Activated T-helper 17 cell treated with anti-CD3 and anti-CD28 coated beads, Interleukin-2, amount 50 U/mL, for 72 hours (primary cell): Measurements from ENCODE around the gene INPP5K. TPM values are rescaled to one million over a fixed set of nuclear protein-coding genes. Genes with fewer than 3 reads are reported as not detected.

Source experiments
- ATAC-seq: fragments of 150-1000 bp; cut with Tn5 transposase; replicated peaks from 2 replicates; pipeline ENCODE4 v1.10.0; 2021; ENCODE audit warnings: mild to moderate bottlenecking, moderate library complexity
- H3K27ac Mint-ChIP-seq: one replicate; pipeline ENCODE4 v1.8.0; 2022; ENCODE audit warnings: mixed read lengths
- H3K27me3 Mint-ChIP-seq: one replicate; pipeline ENCODE4 v1.8.0; 2022; ENCODE audit warnings: mixed read lengths
- H3K36me3 Mint-ChIP-seq: one replicate; pipeline ENCODE4 v1.8.0; 2022; ENCODE audit warnings: low read depth, mild to moderate bottlenecking, mixed read lengths
- H3K4me1 Mint-ChIP-seq: one replicate; pipeline ENCODE4 v1.8.0; 2022; ENCODE audit warnings: mixed read lengths
- H3K4me3 Mint-ChIP-seq: one replicate; pipeline ENCODE4 v1.8.0; 2022; ENCODE audit warnings: mild to moderate bottlenecking, mixed read lengths
- H3K9me3 Mint-ChIP-seq: one replicate; pipeline ENCODE4 v1.8.0; 2022; ENCODE audit warnings: mixed read lengths
- total RNA-seq, 2 donors: library from RNA; stranded (reverse); gene quantifications; one replicate each; pipeline ENCODE4 v1.2.3, GENCODE V29; 2022

The INPP5K gene
- total RNA-seq, 2 donors from 2014 or later = 29.9 to 30.4 TPM

DNA sequence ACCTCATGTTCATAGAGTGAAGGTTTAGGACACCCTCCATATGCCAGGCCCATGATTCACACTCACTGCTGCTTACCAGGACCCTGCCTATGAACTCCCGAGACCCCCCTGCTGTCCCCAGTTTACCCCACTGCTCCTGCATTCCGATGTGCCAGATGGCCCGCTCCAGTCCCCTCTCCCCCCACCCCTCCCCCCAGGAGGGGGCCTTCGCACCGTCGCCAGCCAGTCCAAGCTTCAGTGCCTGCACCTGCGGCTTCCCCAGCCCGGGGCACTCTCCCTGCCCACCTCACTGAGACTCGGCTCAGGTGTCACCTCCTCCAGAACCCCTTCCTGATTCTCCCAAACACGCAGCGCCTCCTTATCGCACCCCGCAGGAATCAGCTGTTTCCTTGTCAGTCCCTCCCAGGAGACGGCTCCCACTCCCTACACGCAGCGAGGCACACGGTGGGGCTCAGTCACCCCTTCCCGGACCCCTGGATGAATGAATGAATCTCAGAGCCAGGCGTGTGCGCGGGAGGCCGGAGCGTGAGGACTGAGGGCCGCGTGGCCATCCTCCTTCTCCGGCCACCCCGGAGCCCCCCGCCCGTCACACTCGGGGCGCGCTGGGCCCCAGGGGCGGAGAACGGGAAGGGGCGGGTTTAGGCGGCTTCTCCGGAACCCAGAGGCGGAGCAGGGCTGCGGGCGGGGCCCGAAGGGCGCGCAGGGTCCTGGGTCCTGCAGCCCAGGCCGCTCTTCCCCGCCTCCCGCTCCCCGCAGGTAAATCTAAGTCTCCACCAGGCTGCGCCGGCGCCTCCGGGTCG lies 25.6 kb downstream of the INPP5K start:
- peak; percentile 75 for ATAC-seq
- H3K27ac Mint-ChIP-seq = peak overlapping the region; percentile 52

DNA sequence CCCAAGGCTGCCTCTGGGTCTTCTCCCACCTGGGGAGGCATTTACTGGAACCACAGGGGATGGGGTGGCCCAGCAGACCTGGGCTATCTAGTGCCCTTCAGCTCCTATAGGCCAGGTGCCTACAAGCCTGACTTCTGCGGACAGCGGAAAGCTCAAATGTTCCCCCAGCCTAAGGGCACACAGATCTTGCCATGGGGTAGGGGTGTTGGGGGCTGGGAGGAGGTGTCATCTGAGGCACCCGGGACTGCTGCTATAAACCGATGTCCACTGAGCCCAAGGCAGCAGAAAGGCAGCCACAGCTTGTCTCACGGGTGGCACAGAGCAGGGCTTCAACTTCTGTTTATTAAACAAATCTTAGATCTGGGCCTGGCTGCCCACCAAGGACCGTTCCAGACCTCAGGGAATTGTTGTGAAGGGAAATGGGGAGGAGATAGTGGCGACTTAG lies 27.6 kb downstream of the INPP5K start:
- Mint-ChIP-seq H3K36me3 (peaks cover 15% of the 10 kb centered on the region), H3K4me1 (peaks cover 12% of the 10 kb centered on the region), H3K4me3 (peak overlapping the region; percentile 83), H3K27ac (no peak overlapping the region), H3K9me3 (no peaks in the 10 kb centered on the region), H3K27me3 (no peaks in the 10 kb centered on the region)
- no peak for ATAC-seq

More for the DNA sequence above, 25.6 kb downstream of the INPP5K start:
- peaks cover 7% of the 10 kb centered on the region for H3K36me3 Mint-ChIP-seq
- H3K27me3 Mint-ChIP-seq = no peaks in the 10 kb centered on the region
- H3K9me3 Mint-ChIP-seq = no peaks in the 10 kb centered on the region
- peaks cover 12% of the 10 kb centered on the region for H3K4me1 Mint-ChIP-seq
- H3K4me3 Mint-ChIP-seq = peak overlapping the region; percentile 83

DNA sequence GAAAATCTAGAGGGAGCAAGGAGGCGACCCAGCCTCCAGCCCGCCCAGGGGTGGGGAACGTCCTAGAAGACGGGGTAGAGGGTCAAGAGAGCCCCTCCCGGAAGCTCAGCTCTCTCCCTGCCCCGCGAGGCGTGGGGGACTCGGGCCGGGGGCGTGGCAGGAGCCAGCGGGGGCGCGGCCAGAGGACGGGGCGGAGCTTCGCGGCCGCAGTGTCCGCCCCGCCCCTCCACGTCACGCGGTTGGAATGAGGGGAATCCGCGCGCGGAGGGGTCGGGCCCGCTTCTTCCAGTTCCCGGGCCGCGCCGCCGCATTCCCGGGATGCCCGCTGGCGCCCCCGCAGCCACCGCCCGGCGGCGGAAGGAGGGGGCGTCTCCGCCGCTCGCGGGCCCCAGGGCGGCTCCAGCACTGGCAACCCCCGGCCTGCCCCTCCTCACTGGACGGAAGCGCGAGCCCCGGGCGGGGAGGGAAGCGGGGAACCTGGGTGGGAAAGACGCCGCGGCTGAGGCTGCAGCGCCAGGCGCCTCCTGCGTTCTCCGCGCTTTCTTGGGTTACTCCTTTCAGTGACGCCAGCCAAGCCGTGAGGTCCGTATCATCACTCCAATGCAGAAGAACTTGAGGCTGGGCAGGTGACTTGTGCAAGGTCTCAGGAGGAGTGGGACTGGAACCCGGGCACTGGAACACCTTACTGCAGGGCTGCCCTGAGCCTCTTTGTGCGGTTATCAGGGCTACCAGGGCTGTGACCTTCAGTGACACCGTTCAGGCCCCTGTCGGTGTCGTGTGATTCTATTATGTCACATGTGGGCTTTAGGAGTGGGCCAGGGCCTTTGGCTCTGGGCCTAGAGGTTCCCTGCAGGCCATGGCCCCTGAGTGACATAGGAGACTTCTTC lies 28.2 kb downstream of the INPP5K start:
- peak; percentile 22 for ATAC-seq
- H3K4me1 Mint-ChIP-seq = peaks cover 12% of the 10 kb centered on the region
- H3K36me3 Mint-ChIP-seq = peaks cover 22% of the 10 kb centered on the region
- H3K27me3 Mint-ChIP-seq = no peaks in the 10 kb centered on the region
- H3K4me3 Mint-ChIP-seq = peak overlapping the region; percentile 83
- no peaks in the 10 kb centered on the region for H3K9me3 Mint-ChIP-seq
- H3K27ac Mint-ChIP-seq = no peak overlapping the region

DNA sequence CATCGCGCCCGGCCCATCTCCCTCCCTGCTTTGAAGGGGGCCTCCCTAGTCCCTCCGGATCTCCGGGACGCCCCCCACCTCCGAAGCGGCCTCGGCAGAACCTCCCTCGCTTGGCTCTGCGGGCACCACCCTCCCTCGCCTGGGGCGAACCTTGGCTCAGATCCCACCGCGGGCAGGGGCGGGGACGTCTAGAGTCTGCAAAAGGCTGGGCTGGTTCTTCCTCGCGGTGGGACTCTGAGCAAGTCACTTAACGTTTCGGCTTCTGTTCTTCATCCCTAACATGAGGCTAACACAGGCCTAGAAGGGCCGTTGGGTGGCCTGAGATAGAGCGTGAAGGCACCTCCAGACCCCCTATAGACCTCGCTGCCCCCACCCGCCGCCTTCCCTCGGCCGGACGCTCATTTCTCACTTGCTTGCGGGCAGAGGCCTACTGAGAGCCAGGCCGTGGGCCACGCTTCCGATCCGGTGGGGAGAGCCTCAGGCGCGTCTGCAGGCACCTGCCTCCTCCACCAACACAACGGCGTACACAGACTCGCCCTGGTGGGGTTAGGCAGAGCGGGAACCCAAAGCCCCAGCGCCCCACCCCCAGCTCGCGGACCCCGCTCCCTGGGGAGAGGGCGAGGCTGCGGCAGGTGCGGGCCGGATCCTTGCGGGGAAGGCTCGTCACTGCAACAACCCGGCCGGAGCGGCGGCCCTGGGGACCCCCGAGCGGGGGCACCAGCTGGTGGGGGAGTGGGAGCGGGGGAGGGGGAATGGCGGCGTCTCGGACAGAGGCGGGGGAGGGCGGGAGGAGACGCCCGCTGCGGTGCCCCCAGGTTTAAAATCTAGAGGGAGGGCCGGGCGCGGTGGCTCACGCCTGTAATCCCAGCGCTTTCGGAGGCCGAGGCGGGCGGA lies 29.4 kb downstream of the INPP5K start:
- Mint-ChIP-seq H3K4me1 (peaks cover 12% of the 10 kb centered on the region), H3K36me3 (peaks cover 30% of the 10 kb centered on the region), H3K27me3 (no peaks in the 10 kb centered on the region), H3K9me3 (no peaks in the 10 kb centered on the region), H3K27ac (peak overlapping the region; percentile 83), H3K4me3 (peak overlapping the region; percentile 83)
- peak; percentile 60 for ATAC-seq

GRCh38 chr17:1485423-1486376 lies 30.7 kb downstream of the INPP5K start:
- Mint-ChIP-seq H3K9me3 (no peaks in the 10 kb centered on the region), H3K4me1 (peaks cover 10% of the 10 kb centered on the region), H3K36me3 (peaks cover 43% of the 10 kb centered on the region), H3K4me3 (peak overlapping the region; percentile 83), H3K27me3 (no peaks in the 10 kb centered on the region), H3K27ac (peak overlapping the region; percentile 48)
- peak; percentile 46 for ATAC-seq

GRCh38 chr17:1484676-1485422 lies 31.6 kb downstream of the INPP5K start:
- Mint-ChIP-seq H3K27ac (peak overlapping the region; percentile 48), H3K27me3 (no peaks in the 10 kb centered on the region), H3K4me1 (peaks cover 5% of the 10 kb centered on the region), H3K4me3 (peak overlapping the region; percentile 66), H3K36me3 (peaks cover 47% of the 10 kb centered on the region), H3K9me3 (no peaks in the 10 kb centered on the region)
- ATAC-seq = peak; percentile 20

- peaks cover 5% of the 10 kb centered on the region for H3K4me1 Mint-ChIP-seq
- H3K4me3 Mint-ChIP-seq = peak overlapping the region; percentile 66
- peak overlapping the region; percentile 15 for H3K27ac Mint-ChIP-seq
- H3K36me3 Mint-ChIP-seq = peaks cover 55% of the 10 kb centered on the region
- no peaks in the 10 kb centered on the region for H3K9me3 Mint-ChIP-seq
- no peak for ATAC-seq
- H3K27me3 Mint-ChIP-seq = no peaks in the 10 kb centered on the region
Observed at GRCh38 chr17:1484060-1484535, 32.3 kb downstream of the INPP5K start.

DNA sequence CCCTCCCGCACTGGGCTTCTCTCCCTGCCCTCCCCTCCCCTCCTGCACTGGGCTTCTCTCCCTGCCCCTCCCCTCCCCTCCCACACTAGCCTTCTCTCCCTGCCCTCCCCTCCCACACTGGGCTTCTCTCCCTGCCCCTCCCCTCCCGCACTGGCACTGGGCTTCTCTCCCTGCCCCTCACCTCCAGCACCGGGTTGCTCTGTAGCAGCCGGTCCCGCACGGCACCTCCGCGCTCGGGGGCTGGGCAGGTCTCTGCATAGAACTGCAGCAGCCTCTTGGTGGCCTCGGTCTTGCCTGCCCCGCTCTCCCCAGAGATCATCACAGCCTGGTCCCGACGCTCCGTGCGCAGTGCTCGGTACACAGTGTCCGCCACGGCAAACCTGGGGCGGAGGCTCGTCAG lies 33.7 kb downstream of the INPP5K start:
- Mint-ChIP-seq H3K27ac (no peak overlapping the region), H3K36me3 (peaks cover 69% of the 10 kb centered on the region), H3K27me3 (no peaks in the 10 kb centered on the region), H3K9me3 (no peaks in the 10 kb centered on the region), H3K4me3 (no peak overlapping the region), H3K4me1 (peaks cover 5% of the 10 kb centered on the region)
- no peak for ATAC-seq

DNA sequence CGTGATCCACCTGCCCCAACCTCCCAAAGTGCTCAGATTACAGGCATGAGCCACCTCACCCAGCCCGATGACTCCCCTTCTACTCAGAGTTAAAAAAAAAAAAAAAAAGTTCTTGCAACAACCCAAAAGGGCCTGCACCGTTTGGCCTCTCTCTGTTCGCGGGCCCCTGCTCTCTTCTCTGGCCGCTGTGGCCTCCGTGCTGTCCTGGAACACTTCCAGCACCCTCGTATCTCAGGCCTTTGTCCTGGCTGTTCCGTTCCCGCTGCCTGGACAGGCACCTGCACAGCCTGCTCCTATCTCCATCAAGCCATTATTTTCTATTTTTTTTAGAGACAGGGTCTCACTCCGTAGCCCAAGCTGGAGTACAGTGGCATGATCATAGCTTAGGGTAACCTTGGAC lies 34.7 kb downstream of the INPP5K start:
- H3K27ac Mint-ChIP-seq = no peak overlapping the region
- peaks cover under 1% of the 10 kb centered on the region for H3K4me1 Mint-ChIP-seq
- no peak for ATAC-seq
- H3K27me3 Mint-ChIP-seq = no peaks in the 10 kb centered on the region
- peaks cover 73% of the 10 kb centered on the region for H3K36me3 Mint-ChIP-seq
- no peaks in the 10 kb centered on the region for H3K9me3 Mint-ChIP-seq
- no peak overlapping the region for H3K4me3 Mint-ChIP-seq

GRCh38 chr17:1480747-1481465 lies 35.5 kb downstream of the INPP5K start:
- no peaks in the 10 kb centered on the region for H3K4me1 Mint-ChIP-seq
- H3K27ac Mint-ChIP-seq = no peak overlapping the region
- no peaks in the 10 kb centered on the region for H3K27me3 Mint-ChIP-seq
- no peak for ATAC-seq
- H3K4me3 Mint-ChIP-seq = no peak overlapping the region
- H3K36me3 Mint-ChIP-seq = peaks cover 75% of the 10 kb centered on the region
- no peaks in the 10 kb centered on the region for H3K9me3 Mint-ChIP-seq

DNA sequence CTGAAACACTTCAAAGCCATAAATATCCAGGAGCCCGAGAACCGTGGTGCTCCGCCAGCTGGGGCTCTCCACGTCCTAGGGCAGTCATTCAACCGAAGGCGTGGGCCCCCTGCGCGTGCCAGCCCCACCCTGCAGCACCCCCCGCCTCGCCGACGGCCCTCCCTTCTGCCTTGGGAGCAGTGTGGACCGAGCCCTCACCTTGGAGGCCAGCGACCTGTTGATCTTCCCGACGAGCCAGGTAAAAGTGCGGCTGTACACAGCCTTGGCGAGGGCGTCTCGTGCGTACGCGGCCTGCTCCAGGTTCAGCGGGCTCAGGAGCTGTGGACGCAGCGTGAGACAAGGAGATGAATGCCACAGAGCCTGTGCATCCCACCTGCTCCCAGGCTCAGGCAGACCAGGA lies 38.0 kb downstream of the INPP5K start:
- no peak for ATAC-seq
- no peaks in the 10 kb centered on the region for H3K27me3 Mint-ChIP-seq

DNA sequence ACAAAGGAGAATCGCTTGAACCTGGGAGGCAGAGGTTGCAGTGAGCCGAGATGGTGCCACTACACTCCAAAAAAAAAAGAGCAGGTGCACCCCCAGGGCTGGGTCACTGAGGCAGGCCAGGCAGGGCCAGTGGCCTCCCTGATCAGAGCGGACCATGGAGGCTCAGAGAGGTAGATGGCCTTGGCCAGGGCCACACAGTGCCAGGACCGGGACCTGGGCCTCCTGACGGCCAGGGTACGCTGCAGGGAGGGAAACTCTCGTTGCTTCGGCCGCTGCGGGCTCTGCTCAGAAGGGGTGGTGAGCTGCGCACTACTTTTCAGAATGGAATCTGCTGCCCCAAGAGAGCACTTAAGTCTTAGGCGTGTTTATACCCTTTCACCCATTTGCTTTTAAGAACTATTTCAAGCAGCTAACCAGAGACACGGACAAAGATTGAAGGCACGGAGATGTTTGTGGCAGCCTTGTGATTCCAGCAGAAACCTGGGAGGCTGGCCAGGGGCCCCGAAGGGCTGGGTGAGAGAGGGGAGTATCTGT lies 41.0 kb downstream of the INPP5K start:
- ATAC-seq = no peak
- no peak overlapping the region for H3K27ac Mint-ChIP-seq
- peaks cover 64% of the 10 kb centered on the region for H3K36me3 Mint-ChIP-seq
- peaks cover 8% of the 10 kb centered on the region for H3K4me1 Mint-ChIP-seq
- no peaks in the 10 kb centered on the region for H3K9me3 Mint-ChIP-seq
- no peaks in the 10 kb centered on the region for H3K27me3 Mint-ChIP-seq
- H3K4me3 Mint-ChIP-seq = no peak overlapping the region

More for the DNA sequence above, 38.0 kb downstream of the INPP5K start:
- no peak overlapping the region for H3K27ac Mint-ChIP-seq
- no peak overlapping the region for H3K4me3 Mint-ChIP-seq
- no peaks in the 10 kb centered on the region for H3K9me3 Mint-ChIP-seq
- H3K4me1 Mint-ChIP-seq = peaks cover 7% of the 10 kb centered on the region
- H3K36me3 Mint-ChIP-seq = peaks cover 70% of the 10 kb centered on the region
